ENCODE results near the gene SPA17. TPM values are rescaled to one million over a fixed set of nuclear protein-coding genes. Genes with fewer than 3 reads are reported as not detected.

The SPA17 gene
- polyA plus RNA-seq, 12 donors: 2.0 to 6.4 (median 3.7) TPM; not detected in 2

Other genes starting within 250 kb of the SPA17 start
- not detected for gene OR8B4, start 249.0 kb upstream of the SPA17 start, polyA plus RNA-seq (ENCODE audit: insufficient read length in 12 of 12)
- gene OR8B8, start 228.2 kb upstream of the SPA17 start, polyA plus RNA-seq (ENCODE audit: insufficient read length in 12 of 12): not detected
- gene OR8B12, start 130.2 kb upstream of the SPA17 start, polyA plus RNA-seq (ENCODE audit: insufficient read length in 12 of 12): not detected
- gene OR8A1, start 103.9 kb upstream of the SPA17 start, polyA plus RNA-seq (ENCODE audit: insufficient read length in 12 of 12): under 1 TPM in 9 of 12 donors, not detected in 3; 0.04 to 0.78 (median 0.22) TPM
- gene PANX3, start 62.5 kb upstream of the SPA17 start, polyA plus RNA-seq (ENCODE audit: insufficient read length in 12 of 12): under 1 TPM in 4 of 12 donors, not detected in 8; 0.10 to 0.18 (median 0.15) TPM
- gene TBRG1, start 51.0 kb upstream of the SPA17 start, polyA plus RNA-seq (ENCODE audit: insufficient read length in 12 of 12): 10 to 100 TPM in 11 of 12 donors, not detected in 1; 17.4 to 35.2 (median 25.4) TPM
- 10 to 100 TPM in 1 of 12 donors, 1 to 10 TPM in 10, not detected in 1; 4.7 to 23.3 (median 7.2) TPM for gene SIAE, start 165 bp upstream of the SPA17 start, polyA plus RNA-seq (ENCODE audit: insufficient read length in 12 of 12)
- gene NRGN, start 66.0 kb downstream of the SPA17 start, polyA plus RNA-seq (ENCODE audit: insufficient read length in 12 of 12): 10 to 100 TPM in 2 of 12 donors, 1 to 10 TPM in 9, not detected in 1; 3.1 to 14.5 (median 5.1) TPM
- gene VSIG2, start 78.4 kb downstream of the SPA17 start, polyA plus RNA-seq (ENCODE audit: insufficient read length in 12 of 12): 1 to 10 TPM in 7 of 12 donors, under 1 TPM in 3, not detected in 2; 0.60 to 2.8 (median 1.4) TPM
- gene ESAM, start 88.4 kb downstream of the SPA17 start, polyA plus RNA-seq (ENCODE audit: insufficient read length in 12 of 12): 10 to 100 TPM in 11 of 12 donors, not detected in 1; 39.8 to 59.8 (median 52.1) TPM
- 10 to 100 TPM in 11 of 12 donors, not detected in 1; 11.1 to 32.5 (median 16.0) TPM for gene MSANTD2, start 126.5 kb downstream of the SPA17 start, polyA plus RNA-seq (ENCODE audit: insufficient read length in 12 of 12)
- 10 to 100 TPM in 11 of 12 donors, not detected in 1; 18.3 to 42.5 (median 27.0) TPM for gene ROBO3, start 191.5 kb downstream of the SPA17 start, polyA plus RNA-seq (ENCODE audit: insufficient read length in 12 of 12)
- 10 to 100 TPM in 11 of 12 donors, not detected in 1; 22.9 to 41.6 (median 26.4) TPM for gene ROBO4, start 224.0 kb downstream of the SPA17 start, polyA plus RNA-seq (ENCODE audit: insufficient read length in 12 of 12)
- under 1 TPM in 5 of 12 donors, not detected in 7; 0.13 to 0.34 (median 0.18) TPM for gene HEPN1, start 245.3 kb downstream of the SPA17 start, polyA plus RNA-seq (ENCODE audit: insufficient read length in 12 of 12)